NB4 (cell line): ENCODE results near the gene SUN2.

Experiments
- DNase-seq: peaks from one replicate; pipeline ENCODE4 v3.0.0; 2010; ENCODE audit warnings: low read depth
- H3K4me3 ChIP-seq: one replicate; pipeline ENCODE4 v1.5.1; 2011; ENCODE audit warnings: mild to moderate bottlenecking, low read depth, low read length, moderate library complexity
- MYC ChIP-seq: IDR thresholded peaks from 2 replicates; pipeline ENCODE4 v1.6.1; 2011; ENCODE audit warnings: low read depth, low read length
- POLR2A ChIP-seq: IDR thresholded peaks from 2 replicates; pipeline ENCODE4 v1.6.1; 2011; ENCODE audit warnings: mild to moderate bottlenecking; ENCODE audit not compliant: insufficient read length; ENCODE audit errors: extremely low read depth
- TF ChIP-seq, protein P1 (sequence below): IDR thresholded peaks from one replicate; pipeline ENCODE4 v1.5.1; 2012; ENCODE audit warnings: low read depth, low read length
- TF ChIP-seq, protein P2 (sequence below): IDR thresholded peaks from 2 replicates; pipeline ENCODE4 v1.6.1; 2011; ENCODE audit warnings: low read depth, low read length

Gene SUN2

DNA sequence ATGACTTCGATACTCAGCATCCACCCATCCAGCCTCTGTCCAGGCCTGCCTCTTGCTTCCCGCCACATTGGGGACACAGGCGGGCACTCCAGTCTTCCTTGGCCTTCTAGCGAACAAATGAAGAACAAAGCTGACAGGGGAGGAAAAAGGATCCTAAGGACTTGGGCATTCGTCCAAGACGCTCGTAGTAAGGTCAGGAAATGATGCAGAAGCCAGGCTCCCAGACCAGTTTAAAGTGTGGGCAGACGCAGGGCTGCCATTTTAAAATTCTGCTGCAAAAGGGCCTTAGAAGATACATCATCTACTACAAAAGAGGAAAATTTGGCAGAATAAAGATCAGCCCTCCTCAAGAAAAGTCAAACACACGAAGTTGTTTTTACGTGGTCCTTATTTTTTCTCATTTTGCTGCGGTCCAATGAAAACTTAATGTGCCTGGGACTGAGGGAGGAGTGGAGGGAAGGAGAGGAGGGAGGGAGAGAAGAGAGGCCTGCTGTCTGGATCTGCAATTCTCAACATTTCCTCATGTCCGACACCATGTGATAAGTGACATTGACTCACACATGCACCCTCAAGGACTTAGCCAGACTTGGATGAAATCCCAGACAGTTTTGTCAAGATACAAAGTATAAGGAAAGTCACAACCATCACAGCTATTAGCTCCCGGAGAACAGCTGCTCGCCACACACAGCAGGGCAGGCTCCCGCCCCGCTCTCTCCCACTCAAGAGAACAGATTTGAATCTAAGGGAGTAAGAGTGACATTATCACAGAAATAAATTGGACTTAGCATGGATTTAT, 32.4 kb upstream of the SUN2 start:
- no peak overlapping the region for H3K4me3 ChIP-seq
- no peak for DNase-seq
- no peak for TF ChIP-seq POLR2A
- TF ChIP-seq, protein P1, sequence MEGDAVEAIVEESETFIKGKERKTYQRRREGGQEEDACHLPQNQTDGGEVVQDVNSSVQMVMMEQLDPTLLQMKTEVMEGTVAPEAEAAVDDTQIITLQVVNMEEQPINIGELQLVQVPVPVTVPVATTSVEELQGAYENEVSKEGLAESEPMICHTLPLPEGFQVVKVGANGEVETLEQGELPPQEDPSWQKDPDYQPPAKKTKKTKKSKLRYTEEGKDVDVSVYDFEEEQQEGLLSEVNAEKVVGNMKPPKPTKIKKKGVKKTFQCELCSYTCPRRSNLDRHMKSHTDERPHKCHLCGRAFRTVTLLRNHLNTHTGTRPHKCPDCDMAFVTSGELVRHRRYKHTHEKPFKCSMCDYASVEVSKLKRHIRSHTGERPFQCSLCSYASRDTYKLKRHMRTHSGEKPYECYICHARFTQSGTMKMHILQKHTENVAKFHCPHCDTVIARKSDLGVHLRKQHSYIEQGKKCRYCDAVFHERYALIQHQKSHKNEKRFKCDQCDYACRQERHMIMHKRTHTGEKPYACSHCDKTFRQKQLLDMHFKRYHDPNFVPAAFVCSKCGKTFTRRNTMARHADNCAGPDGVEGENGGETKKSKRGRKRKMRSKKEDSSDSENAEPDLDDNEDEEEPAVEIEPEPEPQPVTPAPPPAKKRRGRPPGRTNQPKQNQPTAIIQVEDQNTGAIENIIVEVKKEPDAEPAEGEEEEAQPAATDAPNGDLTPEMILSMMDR = no peak

DNA sequence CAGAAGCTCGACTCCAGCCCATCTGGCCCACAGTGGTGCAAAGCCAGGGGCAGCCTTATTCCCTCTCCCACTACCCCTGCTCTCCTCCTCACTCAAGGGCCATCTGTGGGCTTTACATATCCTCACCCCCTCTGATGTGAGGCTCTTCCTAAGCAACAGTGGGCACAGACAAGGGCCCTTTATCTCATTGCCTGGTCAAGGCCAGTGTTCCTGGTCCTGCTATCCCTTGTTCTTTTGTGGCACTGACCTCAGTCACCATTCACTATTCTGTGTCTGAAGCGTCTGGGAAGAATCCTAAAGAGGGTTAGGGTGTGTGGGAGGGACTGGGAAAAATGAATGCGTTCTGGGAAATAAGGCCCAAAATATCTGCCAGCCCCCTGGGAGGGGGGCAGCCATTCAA, 30.8 kb upstream of the SUN2 start:
- no peak for TF ChIP-seq POLR2A
- TF ChIP-seq, protein P1 = no peak
- no peak for TF ChIP-seq MYC
- TF ChIP-seq, protein P2, sequence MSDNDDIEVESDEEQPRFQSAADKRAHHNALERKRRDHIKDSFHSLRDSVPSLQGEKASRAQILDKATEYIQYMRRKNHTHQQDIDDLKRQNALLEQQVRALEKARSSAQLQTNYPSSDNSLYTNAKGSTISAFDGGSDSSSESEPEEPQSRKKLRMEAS = no peak
- DNase-seq = no peak
- H3K4me3 ChIP-seq = no peak overlapping the region

DNA sequence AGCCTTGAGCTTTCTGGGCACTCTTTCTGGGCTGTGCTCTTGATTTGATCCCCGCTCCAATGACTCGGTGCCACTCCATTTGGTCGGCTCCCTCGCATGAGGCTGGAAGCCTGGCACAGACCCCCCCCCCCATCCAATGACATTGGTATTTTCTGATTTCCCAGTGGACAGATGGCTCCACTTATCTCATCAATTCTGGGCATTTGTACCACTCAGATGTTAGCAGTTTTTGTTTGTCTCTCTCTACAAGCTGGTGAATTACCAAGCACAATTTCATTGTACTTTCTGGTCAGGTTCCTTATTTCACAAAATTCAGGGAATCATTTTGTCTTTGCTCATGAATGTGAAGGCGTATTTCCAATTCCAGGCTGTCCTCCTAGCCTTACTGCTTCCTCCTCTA, 29.1 kb upstream of the SUN2 start:
- TF ChIP-seq MYC = no peak
- no peak for TF ChIP-seq POLR2A
- TF ChIP-seq, protein P2 = no peak
- TF ChIP-seq, protein P1 = no peak
- no peak for DNase-seq
- no peak overlapping the region for H3K4me3 ChIP-seq

DNA sequence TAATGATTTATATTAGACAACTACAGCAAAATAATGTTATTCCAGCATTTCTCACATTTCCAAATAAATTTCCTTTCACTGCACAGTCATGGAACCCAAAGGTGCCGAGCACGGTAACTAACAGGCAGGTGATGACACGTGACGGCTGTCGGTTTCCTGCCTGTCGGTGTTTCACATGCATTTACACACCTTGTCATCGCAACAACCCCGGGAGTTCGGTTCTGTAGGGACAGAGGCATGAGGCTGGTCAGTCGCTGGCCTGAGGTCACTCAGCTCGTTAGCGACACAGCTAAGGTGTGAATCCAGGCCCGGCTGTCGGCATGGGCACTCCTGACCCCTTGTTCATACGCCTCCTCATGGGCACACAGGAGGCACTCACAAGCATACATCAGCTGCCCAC, 28.2 kb upstream of the SUN2 start:
- H3K4me3 ChIP-seq = no peak overlapping the region
- DNase-seq = no peak
- TF ChIP-seq, protein P2 = no peak
- TF ChIP-seq POLR2A (no peak), MYC (no peak)
- TF ChIP-seq, protein P1 = no peak

DNA sequence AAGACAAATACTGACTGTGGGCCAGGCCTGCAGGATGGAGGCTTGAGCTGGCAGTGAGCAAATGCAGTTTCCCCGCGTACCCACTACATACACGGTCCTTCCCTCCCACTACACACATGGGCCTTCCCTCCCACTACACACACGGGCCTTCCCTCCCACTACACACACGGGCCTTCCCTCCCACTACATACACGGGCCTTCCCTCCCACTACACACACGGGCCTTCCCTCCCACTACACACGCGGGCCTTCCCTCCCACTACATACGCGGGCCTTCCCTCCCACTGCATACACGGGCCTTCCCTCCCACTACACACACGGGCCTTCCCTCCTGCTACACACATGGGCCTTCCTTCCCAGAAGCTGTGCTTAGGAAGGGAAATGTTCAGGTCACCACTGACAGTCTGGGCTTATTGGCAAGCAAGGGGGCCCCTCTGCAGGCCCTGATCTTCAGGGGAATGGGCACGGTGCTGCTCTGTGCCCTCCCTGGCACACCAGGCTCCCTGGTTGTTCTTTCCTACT, 27.4 kb upstream of the SUN2 start:
- TF ChIP-seq MYC = no peak
- TF ChIP-seq, protein P1 = no peak
- TF ChIP-seq, protein P2 = no peak
- no peak for TF ChIP-seq POLR2A

More for the DNA sequence above, 27.4 kb upstream of the SUN2 start:
- no peak for DNase-seq
- H3K4me3 ChIP-seq = no peak overlapping the region
